Measurements from ENCODE around the gene PLEKHA6. TPM values are rescaled to one million over a fixed set of nuclear protein-coding genes. Genes with fewer than 3 reads are reported as not detected.

PLEKHA6 gene
- polyA plus RNA-seq, 3 donors, result 0.08 TPM; not detected in 1

GRCh38 chr1:204287466-204287891 is 72.2 kb downstream of the PLEKHA6 start:
- no peaks in the 10 kb centered on the region for H3K79me2 ChIP-seq (ENCODE audit: insufficient read depth, low read length)
- intact Hi-C loops (cut with micrococcal nuclease), result no loop called here

DNA sequence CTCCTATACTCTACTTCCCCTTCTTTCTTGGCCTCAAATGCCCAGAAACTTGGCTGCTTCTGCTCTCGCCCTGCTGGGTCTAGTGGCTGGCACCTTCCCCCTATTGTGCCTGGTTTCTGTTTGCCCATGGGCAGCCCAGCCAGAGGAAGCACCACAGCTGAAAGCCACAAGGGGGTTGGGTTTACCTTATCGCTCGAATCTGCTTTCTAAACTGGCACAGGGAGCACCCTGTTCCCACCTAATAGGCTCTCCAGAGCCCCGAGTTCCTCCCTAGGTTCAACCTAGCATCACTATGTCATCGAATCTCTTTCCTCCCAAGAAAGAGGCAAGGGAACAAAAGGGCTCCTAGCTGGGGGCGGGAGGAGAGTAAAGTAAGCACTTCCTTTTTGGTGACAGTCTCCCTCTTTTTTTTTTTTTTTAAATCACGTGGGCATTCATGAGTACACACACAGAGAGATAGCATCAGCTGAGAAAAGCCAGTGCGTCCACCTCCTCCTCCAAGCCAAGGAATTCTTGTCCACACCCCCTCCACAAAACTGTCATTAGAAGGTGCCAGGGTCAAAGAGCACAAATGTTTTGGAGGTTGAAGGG is 72.8 kb downstream of the PLEKHA6 start:
- H3K9ac ChIP-seq (ENCODE audit: insufficient read depth, low read length, poor library complexity, severe bottlenecking), result peak overlapping the region; percentile 71
- H3K4me3 ChIP-seq (replicated peaks in 1 of 3; ENCODE audit: low read depth in 2 of 3, low read length in 3 of 3), result peak overlapping the region; percentile 44 to 76 (median 44)
- Mint-ChIP-seq H3K27me3 (ENCODE audit: low read depth in 3 of 3) (peaks cover under 1 to 5% (median 2%) of the 10 kb centered on the region in 3 donors), H3K36me3 (no peaks in the 10 kb centered on the region), H3K4me1 (peaks cover 37% of the 10 kb centered on the region), H3K9me3 (peaks cover 0 to 2% (median 0%) of the 10 kb centered on the region in 7 donors), H3K27ac (peak overlapping the region; percentile 93 to 99 (median 98)), H3K4me3 (peak overlapping the region; percentile 84 to 92)
- WGBS (ENCODE audit: insufficient coverage), result 0% methylated on average over 1 of the region's 8 CpGs
- H4K20me1 ChIP-seq (ENCODE audit: insufficient read depth, low read length), result no peaks in the 10 kb centered on the region
- H3K4me2 ChIP-seq (replicated peaks; ENCODE audit: extremely low read depth, low read length, poor library complexity, severe bottlenecking), result peak overlapping the region; percentile 84
- no peak for TF ChIP-seq CTCF (IDR thresholded peaks at IDR 0.05)
- peak; percentile 80 to 85 (median 83) for DNase-seq
- no peaks in the 10 kb centered on the region for H3K9me3 ChIP-seq (replicated peaks in 1 of 2; ENCODE audit: control insufficient read depth in 1 of 2, insufficient read depth in 1 of 2, low read length in 2 of 2)
- H2AFZ ChIP-seq (ENCODE audit: insufficient read depth, low read depth, low read length, poor library complexity, severe bottlenecking), result peak overlapping the region; percentile 75
- peaks cover 37 to 39% of the 10 kb centered on the region in 2 donors for H3K4me1 ChIP-seq (ENCODE audit: control insufficient read depth in 1 of 2, insufficient read depth in 2 of 2, low read length in 2 of 2)
- no peaks in the 10 kb centered on the region for H3K27me3 ChIP-seq (ENCODE audit: control insufficient read depth in 2 of 2, insufficient read depth in 2 of 2, low read length in 2 of 2)
- H3K36me3 ChIP-seq (replicated peaks in 1 of 2; ENCODE audit: control insufficient read depth in 1 of 2, insufficient read depth in 2 of 2, low read length in 2 of 2), result no peaks in the 10 kb centered on the region
- H3K79me2 ChIP-seq (ENCODE audit: insufficient read depth, low read length), result no peaks in the 10 kb centered on the region
- peak overlapping the region; percentile 90 to 95 for H3K27ac ChIP-seq (ENCODE audit: low read depth in 1 of 2, low read length in 2 of 2)
- intact Hi-C loops (cut with micrococcal nuclease), result no loop called here

More at GRCh38 chr1:204287466-204287891, 72.2 kb downstream of the PLEKHA6 start:
- peak in 2 of 3 donors; percentile 23 to 28 for DNase-seq
- Histone ChIP-seq H3K4me3 (replicated peaks in 1 of 3; ENCODE audit: low read depth in 2 of 3, low read length in 3 of 3) (peak overlapping the region; percentile 44 to 76 (median 44)), H3K27me3 (ENCODE audit: control insufficient read depth in 2 of 2, insufficient read depth in 2 of 2, low read length in 2 of 2) (no peaks in the 10 kb centered on the region), H3K4me1 (ENCODE audit: control insufficient read depth in 1 of 2, insufficient read depth in 2 of 2, low read length in 2 of 2) (peaks cover 37 to 39% of the 10 kb centered on the region in 2 donors), H3K36me3 (replicated peaks in 1 of 2; ENCODE audit: control insufficient read depth in 1 of 2, insufficient read depth in 2 of 2, low read length in 2 of 2) (no peaks in the 10 kb centered on the region), H2AFZ (ENCODE audit: insufficient read depth, low read depth, low read length, poor library complexity, severe bottlenecking) (peak overlapping the region; percentile 75), H3K9ac (ENCODE audit: insufficient read depth, low read length, poor library complexity, severe bottlenecking) (peak overlapping the region; percentile 71), H3K27ac (ENCODE audit: low read depth in 1 of 2, low read length in 2 of 2) (peak overlapping the region; percentile 90 to 95), H3K4me2 (replicated peaks; ENCODE audit: extremely low read depth, low read length, poor library complexity, severe bottlenecking) (peak overlapping the region; percentile 84), H4K20me1 (ENCODE audit: insufficient read depth, low read length) (no peaks in the 10 kb centered on the region), H3K9me3 (replicated peaks in 1 of 2; ENCODE audit: control insufficient read depth in 1 of 2, insufficient read depth in 1 of 2, low read length in 2 of 2) (no peaks in the 10 kb centered on the region)
- peak overlapping the region; percentile 84 to 92 for H3K4me3 Mint-ChIP-seq
- peaks cover 37% of the 10 kb centered on the region for H3K4me1 Mint-ChIP-seq
- no peak for TF ChIP-seq CTCF (IDR thresholded peaks at IDR 0.05)
- peaks cover 0 to 2% (median 0%) of the 10 kb centered on the region in 7 donors for H3K9me3 Mint-ChIP-seq
- WGBS (ENCODE audit: insufficient coverage), result 17% methylated on average over 5 of the region's 8 CpGs
- H3K27me3 Mint-ChIP-seq (ENCODE audit: low read depth in 3 of 3), result peaks cover 0 to 5% (median 2%) of the 10 kb centered on the region in 3 donors
- H3K27ac Mint-ChIP-seq, result peak overlapping the region; percentile 93 to 99 (median 98)
- no peaks in the 10 kb centered on the region for H3K36me3 Mint-ChIP-seq

Data from CD14-positive monocyte (primary cell).